Stimulated activated CD8-positive, alpha-beta memory T cell treated with anti-CD3 and anti-CD28 coated beads, Interleukin-15, amount 100 ng/mL, for 4 hours (primary cell): ENCODE measurements around the gene DCBLD1.
"Not testable (repeated sequence)": the region's sequence is repeated elsewhere in the genome, so short reads cannot be mapped to it uniquely, and the experiment has no call there.

ENCODE experiments used
- DNase-seq, 2 donors: peaks; one replicate each; pipeline ENCODE4 v3.0.0-alpha.2; 2020; ENCODE audit warnings: low read depth in 2 of 2

The DCBLD1 gene

DNA sequence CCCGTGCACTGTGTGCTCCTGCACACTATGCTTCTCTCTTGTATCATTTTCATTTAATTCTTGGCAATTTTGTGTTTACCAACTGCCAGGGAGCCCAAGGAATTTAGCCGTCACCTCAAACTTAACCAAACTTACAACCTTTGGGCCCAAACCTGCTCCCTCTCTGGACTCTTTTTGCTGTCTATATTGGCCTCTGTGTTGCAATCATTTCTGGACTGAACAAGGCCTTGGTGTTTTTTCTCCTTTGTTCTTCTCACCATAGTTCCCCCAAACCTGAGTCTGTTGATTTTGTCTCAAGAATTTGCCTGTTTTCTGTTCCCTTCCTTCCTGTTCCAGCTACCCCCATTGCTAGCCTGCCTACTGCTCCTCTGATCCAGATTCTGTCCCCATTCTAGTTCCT, 19.2 kb downstream of the DCBLD1 start:
- no peak for DNase-seq

DNA sequence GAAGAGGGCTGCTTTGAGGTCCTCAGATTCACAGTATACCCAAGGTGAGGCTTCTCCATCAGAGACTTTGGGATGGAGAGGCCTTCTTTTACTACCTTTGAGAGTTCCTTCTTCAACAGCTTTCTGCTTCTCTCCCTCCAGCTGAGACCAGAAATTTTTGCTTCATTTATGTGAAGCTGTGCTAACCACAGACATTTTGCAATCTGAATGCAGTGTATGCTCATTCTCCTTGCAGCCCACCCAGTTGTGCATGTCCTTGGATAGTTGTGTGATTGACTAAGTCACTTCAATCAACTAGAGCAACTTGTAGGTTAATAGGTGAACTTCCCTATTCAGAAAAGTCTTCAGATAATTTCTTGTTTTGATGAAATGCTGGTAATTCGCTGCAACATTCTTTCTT, 20.1 kb downstream of the DCBLD1 start:
- no peak for DNase-seq

DNA sequence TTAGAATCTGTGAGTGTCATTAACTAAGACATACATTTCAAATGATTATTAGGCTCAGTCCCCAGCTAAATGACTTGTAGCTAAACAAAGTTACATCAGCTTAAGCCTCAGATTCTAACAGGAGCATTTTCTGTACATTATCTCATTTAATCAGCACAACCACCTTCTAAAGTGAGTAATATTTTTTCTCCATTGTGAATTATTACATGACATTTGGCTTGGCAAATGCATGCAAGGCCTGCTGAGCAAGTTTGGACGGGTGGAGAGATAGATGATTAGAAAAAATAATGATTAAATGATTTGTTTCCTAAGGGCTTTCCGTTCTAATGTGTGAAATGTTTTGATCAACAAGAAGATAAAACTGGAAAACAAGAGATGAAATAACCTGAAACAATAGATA, 20.7 kb downstream of the DCBLD1 start:
- no peak for DNase-seq

DNA sequence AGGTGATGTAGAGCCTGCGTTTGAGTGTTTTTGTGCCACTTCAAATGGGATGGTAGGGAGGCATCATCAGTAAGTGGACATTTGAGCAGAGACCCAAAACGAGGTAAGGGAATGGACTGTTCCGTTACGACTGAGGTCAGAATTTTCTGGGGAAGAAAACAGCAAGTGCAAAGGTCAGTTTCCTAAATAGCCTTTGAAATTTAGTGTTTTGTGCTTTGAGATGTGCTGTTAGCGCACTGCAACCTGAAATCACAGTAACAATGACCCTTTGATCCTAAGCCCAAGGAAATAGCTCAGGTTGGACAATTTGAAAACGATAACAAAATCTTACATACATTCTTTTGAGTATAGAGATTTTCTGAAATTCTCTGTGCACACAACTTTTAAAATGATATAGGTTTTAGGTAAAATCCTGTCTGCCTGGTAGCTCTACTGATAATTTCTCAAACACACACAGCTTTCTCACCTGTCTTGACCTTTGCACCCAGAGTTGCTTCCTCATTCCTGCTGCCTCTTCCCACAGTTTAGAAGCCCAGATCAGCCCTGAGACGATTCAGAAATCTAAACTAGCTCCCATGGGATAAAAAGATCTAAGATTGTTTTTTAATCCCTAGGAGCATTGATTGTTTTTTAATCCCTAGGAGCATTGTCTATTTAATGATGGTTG, 22.1 kb downstream of the DCBLD1 start:
- no peak for DNase-seq

DNA sequence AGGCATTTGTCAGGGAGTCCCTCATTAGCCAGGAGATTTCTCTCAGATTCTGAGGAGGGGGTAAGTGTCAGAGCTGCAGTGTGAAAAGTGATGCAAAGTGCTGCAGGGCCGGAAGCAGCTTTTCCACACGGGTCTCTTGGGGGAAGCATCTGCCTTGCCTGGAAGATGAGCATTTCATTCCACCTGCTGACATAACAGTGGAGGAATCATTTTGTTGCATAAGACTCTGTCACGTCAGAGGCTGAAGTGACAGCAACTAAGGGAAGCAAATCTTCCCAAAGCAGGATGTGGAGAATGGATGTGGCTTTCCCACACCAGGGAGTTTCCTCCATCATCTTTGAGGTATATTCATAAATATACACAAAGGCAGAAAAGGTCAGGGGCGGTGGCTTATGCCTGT, 22.8 kb downstream of the DCBLD1 start:
- DNase-seq = no peak

DNA sequence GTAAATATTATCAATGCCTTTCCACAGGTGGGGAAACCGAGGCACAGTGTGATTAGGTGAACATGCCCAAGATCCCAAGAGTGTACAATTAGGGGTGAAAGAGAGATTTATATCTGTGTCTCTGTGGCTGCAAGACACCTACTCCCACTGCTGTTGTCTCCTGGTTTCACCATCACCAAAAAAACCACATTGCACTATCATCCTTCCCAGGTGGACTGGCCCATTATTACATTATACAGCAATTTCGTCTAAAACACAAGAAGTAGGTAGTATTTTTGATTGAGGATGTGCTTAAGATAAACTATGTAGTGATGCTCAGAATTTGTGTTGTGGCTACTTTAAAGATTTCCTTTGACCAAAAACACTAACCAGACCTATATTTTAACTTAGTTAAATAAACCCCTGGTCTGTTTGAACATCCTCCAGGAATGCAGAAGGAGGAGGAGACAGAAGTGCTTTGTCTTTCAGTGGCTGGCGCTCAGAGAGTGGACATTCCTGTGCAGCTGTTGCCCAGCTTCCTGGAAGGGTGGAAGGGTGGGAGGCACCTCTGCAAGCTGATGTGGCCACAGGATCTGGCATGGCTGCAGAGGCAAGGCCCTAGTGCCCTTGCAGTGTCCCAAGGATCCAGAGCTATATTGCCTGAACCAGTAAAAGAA, 23.8 kb downstream of the DCBLD1 start:
- DNase-seq = no peak

DNA sequence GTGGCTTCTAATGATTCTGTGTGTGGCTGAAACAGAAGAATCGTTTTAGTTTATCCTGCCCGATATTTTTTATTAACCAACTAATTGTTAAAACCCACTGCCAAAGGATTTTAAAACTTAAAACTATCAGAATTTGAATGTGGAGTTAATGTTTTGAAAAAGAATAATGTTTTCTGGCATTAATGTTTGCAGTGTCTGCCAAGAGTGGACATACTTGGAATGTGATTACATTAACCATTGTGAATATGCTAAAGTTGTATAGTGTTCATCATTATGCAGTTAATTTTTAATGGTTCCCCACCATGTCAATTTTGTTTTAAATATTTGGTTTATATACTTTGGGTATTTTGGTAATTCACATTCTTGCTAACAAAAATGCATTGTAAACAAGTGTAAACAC, 24.4 kb downstream of the DCBLD1 start:
- no peak for DNase-seq

DNA sequence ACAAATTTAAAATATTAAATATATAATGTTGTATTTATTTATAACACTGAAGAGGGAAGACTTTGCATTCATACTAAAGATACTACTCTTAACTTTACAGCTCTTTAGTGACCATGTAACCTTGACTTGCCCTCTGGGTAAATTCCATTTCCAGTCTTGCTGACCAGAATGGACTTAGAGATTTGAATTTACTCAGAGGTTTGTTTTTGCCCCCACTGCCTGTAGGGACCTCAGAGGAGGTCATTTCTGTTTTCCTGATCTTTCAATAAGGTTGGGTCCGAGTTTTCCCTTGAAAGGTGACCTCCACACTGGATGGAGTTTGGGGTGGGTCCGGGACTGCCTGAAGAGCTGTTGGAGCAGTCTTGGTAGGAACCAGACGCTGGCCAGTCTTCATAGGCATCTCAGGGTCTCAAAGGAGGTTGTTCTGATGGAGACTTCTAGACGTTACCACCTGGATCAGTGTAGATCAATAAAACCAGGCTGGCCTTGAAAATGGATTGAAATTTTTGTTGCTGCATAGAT, 26.0 kb downstream of the DCBLD1 start:
- no peak for DNase-seq

DNA sequence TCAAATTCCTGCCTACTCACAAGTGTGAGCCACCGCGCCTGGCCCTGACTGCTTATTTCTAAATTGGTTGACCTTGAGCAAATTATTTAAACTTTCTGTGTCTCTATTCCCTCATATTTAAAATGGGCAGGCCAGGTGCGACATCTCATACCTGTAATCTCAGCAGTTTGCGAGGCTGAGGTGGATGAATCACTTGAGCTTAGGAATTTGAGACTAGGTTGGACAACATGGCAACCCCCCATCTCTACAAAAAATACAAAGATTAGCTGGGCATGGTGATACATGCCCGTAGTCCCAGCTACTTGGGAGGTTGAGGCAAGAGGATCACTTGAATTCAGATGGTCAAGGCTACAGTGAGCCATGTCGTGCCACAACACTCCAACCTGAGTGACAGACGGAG, 26.5 kb downstream of the DCBLD1 start:
- no peak for DNase-seq

DNA sequence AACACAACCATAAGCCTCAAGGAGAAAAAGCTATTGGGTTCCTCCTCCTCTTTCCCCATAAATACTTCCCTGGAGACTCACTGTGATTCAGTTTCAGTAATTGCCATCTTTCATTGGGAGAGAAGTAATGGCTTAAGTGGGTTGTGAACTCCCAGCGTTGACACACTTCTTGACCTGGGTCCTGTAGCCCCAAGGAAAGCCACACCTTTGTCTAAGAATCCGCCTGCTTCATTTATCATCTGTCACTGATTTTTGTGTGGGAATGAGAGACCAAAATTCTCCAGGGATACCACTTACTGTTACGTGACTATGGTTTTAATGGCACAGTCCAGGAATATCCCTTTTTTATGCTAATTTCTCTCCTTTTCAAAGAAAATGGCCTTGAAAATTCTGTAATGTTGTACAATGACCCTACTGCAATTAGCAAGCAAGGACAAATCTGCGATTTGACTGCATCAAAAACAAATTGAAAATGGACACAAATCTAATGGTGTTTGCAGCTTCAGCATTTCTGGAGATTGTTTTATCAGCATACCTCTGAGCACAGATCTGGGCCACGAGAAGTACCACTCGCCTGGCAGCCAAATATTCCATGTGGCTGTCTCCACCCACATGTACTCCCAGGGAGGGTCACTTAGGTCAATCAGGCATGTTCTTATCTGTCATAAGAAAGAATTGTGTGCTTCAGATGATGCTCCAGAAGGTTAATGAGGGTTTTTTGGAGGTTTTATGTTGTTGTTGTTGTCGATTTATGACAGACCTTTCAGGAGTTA, 29.8 kb downstream of the DCBLD1 start:
- no peak for DNase-seq

DNA sequence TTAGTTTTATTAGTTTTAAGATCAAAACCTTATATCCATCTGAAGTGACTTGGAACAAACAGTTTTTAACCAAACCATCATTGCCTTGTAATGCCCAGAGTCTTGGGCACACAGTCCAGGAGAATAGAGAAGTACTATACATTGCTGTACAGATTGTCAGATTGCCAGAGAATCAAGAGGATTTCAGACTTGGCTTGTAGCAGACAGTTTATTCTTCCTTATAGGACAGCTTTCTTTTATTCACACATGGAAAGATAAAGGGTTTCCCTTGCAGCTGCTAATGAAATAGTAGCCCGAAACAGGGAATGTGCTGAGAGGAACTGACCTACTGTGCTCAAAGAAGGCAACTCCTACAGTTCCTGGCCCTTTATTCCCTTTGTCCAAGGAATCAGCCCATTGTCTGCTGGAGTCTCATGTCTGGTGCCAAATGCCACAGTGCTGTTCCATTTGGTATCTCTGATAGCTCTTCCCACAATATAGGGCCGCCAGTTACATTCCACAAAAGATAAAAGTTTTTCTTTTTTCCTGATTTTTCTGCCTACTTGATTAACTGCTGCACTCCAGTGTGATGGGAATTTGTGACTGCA, 30.6 kb downstream of the DCBLD1 start:
- no peak for DNase-seq

DNA sequence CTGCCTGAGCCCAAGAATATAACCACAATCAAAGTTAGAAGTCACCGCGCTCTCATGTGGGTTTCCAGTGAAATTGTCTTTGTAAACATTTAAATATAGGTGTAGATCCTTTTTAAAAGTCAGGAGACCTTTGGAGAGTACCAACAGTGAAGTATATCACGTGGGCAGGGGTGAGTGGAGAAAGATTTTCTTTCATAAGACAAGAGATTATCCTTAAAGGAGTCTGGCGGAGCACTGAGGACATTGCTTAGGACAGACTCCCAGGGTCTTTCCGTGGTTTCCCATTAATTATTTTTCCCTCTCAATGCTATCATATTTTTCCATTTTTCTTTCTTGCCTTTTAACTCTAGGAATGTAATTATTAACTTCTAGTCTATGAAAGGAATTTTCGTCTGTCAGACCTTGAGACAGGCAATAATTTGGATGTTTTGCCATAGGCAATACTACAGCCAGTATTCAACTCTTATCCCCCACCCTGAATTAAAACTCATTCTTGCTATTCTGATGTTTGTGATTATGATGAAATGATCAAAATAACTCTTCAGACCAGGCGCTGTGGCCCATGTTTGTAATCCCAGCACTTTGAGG, 31.4 kb downstream of the DCBLD1 start:
- DNase-seq = no peak

DNA sequence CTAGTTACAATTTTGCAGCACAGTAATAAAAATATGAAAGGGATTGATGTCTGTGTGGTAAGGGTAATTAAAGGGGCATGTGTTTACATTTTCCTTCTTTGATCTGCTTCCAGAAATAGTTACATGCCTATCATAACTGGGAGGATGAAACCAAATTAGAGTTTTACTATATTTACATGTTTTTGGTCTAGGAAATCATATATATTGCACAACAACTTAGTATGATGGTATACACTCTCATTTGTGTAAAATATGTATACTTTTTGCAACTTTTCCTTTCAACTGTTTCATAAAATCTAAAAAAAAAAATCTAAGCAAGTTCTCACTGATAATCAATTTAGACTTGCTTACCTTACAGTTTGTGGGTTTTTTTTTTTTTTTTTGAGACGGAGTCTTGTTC, 32.2 kb downstream of the DCBLD1 start:
- DNase-seq = no peak

DNA sequence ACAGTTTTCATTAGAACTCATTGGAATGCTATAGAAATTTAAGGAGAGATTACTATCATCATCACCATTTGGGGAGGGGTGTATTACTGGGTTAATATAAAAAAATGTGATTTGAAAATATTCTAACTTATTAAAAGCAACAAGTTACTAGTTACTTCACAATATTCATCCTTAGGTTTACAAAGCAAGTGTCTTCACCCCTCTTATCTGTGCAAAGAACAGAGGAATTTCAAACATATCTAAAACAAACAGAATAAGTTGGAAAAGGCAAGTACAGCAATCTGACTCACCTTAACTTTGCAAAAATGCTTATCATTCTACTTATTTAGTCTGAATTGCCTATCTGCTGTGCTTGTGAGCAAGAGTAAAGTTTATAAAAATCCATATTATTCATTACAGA, 32.9 kb downstream of the DCBLD1 start:
- DNase-seq = no peak

DNA sequence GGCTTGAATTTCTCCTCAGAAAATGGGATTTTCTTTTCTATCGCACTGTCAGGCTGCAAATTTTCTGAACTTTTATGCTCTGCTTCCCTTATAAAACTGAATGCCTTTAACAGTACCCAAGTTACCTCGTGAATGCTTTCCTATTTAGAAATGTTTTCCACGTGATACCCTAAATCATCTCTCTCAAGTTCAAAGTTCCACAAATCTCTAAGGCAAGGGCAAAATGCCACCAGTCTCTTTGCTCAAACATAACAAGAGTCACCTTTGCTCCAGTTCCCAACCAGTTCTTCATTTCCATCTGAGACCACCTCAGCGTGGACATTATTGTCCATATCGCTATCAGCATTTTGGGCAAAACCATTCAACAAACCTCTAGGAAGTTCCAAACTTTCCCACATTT, 35.5 kb downstream of the DCBLD1 start:
- DNase-seq = not testable (repeated sequence)

DNA sequence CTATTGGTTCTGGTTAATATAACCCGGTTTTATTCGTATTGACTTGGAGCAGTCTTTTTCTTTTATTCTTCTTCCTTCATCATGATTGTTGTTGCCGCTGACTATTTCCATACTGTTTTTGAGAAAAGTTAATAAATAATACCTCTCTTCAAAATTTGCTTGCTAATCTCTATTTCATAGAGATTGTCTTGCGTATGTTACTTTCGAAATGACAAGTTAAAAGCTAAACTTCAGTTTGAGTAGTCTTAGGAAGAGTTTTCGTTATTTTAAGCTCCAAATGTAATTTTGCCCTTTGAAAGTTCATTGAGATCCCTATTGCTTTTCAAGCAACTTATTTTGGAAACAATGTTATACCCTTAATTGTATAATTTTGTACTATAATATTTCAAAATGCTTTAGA, 36.4 kb downstream of the DCBLD1 start:
- DNase-seq = no peak

DNA sequence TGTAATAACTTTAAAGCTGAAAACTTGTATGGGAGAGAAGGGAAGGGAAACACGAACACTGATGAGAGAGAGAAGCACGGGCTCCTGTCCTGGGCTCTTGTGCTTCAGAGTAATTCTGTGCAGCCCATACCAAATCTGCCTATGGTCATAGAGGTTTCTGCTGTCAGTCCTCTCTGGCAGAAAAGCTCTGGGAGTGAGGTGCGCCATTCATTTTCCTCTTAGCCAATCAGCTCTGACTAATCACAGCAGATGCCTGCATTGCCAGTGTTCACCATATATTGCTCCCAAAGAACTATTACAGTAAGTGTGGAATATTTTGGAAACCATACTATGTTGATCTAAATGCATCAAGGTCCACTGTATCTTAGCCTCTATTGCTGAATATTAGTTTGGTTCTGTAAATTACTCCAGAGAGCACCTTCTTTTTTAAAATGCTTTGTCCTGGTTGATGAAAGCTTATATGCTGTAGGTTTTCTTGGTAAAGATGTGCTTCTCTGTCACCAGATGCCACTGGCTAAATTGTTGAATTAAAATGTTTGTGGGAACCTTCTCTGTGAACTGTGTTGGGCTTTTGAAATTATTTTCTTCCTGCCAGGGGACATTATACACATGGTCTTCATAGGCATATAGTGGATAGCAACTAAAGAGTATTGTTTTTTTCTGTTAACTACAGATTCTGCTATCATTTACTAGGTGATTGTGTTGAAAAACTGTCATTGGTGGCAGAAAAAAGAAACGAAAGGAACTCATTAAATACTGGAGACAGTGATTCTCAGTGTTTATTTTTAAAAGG, 38.3 kb downstream of the DCBLD1 start:
- DNase-seq = no peak

DNA sequence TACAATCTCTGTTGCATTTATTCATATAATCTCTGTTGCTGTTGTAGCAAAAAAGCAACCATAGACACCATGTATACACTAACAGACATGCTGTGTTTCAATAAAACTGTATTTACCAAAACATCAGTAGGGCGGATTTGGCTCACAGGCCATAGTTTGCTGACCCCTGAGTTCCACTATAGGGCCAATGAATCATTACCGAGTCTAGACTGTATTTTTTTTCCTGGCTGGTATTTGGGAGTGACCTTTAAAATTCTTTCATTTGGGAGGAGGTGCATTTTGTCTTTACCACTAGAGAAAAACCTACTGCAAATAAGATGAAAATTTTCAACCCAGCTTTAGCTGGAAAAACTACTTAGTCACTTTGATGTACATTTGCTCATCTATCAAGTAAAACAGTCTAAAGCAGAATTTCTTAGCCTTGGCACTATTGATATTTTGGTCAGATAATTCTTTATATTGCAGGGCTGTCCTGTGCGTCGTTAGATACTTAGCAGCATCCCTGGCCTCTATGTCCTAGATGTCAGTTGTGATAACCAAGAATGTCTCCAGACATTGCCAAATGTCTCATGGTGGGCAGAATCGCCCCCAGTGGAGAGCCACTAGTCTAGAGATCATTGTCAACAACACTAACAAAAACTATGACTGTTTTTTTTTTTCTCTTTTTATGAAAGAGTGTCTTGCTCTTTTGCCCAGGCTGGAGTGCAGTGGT, 39.5 kb downstream of the DCBLD1 start:
- no peak for DNase-seq

DNA sequence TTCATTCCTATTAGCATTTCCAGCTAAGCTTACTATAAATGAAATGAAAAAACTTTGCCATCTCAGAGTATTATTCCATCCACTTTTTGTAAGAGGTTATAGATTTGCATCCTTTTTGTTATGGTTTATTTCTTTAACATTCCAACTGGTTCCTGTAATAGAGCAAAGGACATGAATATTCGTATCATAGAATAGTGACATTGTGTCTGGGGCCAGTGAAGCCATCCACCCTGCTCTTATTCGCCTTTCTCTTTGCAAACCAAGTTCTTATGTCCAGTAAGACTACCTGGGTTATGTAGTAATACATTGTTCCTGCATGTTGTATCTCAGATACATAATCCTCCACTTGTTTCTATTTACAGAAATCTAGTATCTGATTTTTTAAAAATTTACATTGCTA, 43.1 kb downstream of the DCBLD1 start:
- DNase-seq = no peak

DNA sequence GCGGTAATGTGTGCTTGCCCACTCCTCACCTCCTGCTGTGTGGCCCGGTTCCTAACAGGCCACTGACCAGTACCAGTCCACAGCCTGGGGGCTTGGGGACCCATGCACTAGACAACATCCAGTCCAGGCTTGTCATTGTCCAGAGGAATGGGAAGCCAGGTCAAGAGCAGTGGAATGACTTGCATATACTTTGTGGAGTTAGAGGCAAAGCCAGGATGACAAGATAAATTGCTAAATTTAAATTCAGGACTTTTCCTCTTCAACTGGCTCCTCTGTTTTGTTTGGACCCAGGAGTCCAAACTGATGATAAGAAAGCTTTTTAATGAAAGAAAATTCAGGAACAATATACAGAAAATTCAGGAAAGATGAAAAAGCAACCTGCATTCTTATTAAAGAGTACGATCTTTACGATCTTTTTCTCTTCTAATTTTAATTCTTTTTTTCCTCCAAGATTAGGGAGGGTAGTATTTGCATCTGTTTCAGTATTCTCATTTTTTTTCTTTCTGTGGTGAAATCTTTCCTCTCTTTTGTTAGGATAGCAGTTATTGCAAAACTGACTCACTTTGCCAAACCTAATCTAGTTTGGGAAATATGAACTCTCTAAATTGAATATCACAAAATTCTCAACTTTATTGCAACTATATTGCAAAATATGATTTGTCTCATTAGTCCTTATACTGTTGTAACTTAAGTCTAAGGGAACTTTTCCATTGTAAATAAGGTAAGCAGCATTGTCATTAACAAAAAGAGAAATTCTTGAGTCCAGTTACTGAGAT, 48.2 kb downstream of the DCBLD1 start:
- no peak for DNase-seq
